HG02981 (cell line): Measurements from ENCODE around the gene UGT1A4.

Source experiments
- ATAC-seq: cut with Tn5 transposase; IDR thresholded peaks from one replicate; pipeline ENCODE4 v1.9.1; 2021; ENCODE audit warnings: mild to moderate bottlenecking, moderate library complexity; ENCODE audit not compliant: unreplicated experiment

The UGT1A4 gene

GRCh38 chr2:233779722-233780121 lies 61.2 kb downstream of the UGT1A4 start:
- ATAC-seq, result no peak

DNA sequence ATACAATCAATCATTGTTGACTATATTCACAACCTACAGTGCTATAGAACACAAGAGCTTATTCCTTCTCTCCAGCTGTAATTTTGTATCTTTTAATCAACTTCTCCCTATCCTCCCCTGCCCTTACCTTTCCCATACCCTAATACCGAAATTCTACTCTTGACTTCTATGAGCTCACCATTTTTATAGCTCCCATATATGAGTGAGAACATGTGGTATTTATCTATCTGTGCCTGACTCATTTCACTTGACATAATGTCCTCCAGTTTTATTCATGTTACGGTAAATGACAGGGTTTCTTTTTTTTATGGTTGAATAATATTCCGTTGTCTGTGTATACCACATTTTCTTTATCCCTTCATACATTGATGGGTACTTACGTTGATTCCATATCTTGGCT lies 62.2 kb downstream of the UGT1A4 start:
- no peak for ATAC-seq

DNA sequence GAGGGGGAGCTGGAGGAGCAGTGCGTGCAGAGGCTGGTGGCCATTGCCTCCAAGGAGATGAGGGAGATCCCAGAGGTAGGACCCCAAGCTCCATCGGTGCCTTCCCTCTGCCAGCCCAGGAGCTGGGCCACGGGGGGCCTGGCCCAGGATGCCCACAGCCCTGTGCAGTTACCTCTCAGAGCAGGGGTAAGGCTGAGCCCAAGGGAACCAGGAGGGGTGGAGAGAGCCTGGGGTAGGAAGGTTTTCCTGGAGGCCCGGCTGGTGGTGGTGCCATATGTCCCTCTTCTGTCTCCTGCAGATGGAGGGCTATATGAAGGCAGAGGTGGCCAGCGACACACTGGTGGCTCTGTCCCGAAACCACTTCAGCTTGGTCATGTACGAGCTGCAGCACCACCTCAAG lies 71.0 kb downstream of the UGT1A4 start:
- no peak for ATAC-seq

DNA sequence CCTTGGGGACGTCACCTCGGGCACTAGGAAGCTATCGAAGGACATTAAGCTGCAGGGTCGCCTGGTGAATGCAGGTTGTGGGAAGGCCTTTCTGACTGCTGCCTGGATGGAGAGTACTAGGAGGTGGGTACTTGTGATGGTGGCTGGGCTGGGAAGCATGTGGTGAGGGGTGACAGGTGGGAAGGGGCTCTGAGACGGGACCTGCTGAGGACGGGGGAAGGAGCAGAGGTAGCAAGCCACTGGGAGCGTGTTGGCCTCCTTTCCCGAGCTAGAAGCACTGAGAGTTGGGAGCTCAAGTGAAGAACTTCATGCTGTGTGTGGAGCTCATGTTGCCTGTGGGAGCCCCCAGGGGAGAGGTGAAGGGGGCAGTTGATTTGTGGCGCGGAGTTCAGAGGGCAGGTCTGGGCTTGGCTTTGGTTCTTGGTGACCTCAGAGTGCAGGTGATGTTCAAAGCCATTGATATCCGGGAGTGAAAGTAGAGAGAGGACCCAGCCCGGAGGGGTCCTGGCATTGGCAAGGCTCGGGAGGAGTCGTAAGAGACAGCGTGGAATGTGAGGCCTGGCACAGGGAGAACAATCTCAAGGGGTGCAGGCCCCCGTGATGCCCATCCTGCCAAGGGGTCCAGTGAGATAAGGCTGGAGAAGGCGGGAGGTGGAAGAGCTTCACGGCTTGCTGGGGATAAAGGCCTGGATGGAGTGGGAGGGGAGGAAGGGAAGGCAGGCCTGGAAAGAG lies 72.8 kb downstream of the UGT1A4 start:
- ATAC-seq, result no peak

- no peak for ATAC-seq
These were observed 73.4 kb downstream of the UGT1A4 start for GRCh38 chr2:233791883-233792329.

- no peak for ATAC-seq
These were observed 74.2 kb downstream of the UGT1A4 start for GRCh38 chr2:233792720-233793119.

- no peak for ATAC-seq
These were observed 75.1 kb downstream of the UGT1A4 start for GRCh38 chr2:233793465-233794127.

GRCh38 chr2:233794128-233794658 lies 75.7 kb downstream of the UGT1A4 start:
- ATAC-seq, result no peak

GRCh38 chr2:233795735-233796171 lies 77.2 kb downstream of the UGT1A4 start:
- ATAC-seq, result no peak

DNA sequence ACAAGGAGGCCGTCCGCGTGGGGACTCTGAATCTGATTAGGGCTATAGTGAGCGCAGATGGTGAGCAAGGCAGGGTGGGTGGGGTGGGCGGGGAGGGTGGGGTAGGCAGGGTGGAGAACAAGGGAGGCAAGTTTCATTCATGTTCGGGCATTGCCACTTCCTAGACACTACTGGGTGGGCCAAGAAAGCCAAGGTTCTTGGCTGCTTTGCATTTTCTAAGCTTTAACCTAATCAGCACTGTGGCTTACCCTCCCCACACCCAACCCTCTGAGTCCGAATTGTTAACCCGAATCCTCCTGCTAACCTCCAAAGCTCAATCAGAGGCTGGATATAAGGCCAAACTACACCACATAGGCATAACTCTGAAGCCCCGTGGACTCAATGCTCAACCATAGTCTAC lies 77.7 kb downstream of the UGT1A4 start:
- no peak for ATAC-seq

DNA sequence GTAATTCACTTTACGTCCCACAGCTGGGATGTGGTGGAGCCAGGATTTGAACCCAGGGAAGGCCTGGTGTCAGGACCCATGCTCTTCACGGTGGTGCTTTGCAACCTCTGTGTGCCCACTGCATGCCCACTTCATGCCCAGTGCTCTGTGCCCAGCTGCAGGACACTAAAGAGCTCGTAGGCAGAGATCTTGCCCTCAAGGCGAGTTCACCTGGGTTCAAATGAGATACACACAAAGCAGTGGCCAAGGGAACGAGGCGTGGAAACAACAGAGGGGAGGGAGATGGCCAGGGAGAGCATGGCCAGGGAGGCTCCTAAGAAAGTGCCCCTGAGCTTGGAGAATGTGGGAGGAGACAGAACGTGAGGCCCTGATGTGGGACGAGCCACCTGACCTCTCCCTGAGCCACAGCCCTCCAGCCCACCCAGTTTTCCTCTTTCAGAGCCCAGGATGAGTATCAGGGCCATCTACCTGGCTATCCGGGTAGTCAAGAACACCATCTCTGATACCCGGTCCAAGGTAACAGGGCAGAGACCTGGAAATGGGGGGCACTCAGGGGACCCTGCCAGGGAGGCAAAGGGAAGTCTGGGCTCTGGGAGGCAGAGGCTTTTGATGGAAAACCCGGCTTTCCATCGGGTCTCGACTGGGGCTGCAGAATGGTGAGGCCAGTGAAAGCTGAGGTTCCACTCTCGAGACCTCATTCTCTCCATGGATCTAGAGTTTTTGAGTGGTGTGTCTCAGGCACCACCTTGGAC lies 80.0 kb downstream of the UGT1A4 start:
- ATAC-seq, result no peak

- ATAC-seq, result no peak
These were observed 80.6 kb downstream of the UGT1A4 start for GRCh38 chr2:233799087-233799665.

- no peak for ATAC-seq
These were observed 81.2 kb downstream of the UGT1A4 start for GRCh38 chr2:233799716-233800115.

DNA sequence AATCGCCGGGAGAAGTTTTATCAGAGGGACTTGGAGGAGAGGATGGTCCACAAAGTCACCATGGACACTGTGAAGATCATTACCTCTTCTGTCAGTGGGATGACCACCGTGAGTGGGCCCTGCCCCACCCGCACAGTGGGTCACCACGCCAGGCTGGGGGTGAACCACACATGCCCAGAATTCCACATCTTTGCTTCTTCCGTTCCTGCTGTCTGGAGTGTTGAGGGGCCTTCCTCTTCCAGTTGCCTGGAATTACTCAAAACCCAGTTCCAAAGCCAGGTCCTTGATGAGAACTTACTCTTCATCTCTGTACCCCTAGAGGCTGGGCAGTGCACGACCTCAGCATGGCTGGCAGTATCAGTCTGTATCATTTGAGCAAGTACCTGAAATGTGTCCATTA lies 81.7 kb downstream of the UGT1A4 start:
- no peak for ATAC-seq

- no peak for ATAC-seq
These were observed 83.0 kb downstream of the UGT1A4 start for GRCh38 chr2:233801357-233802131.

DNA sequence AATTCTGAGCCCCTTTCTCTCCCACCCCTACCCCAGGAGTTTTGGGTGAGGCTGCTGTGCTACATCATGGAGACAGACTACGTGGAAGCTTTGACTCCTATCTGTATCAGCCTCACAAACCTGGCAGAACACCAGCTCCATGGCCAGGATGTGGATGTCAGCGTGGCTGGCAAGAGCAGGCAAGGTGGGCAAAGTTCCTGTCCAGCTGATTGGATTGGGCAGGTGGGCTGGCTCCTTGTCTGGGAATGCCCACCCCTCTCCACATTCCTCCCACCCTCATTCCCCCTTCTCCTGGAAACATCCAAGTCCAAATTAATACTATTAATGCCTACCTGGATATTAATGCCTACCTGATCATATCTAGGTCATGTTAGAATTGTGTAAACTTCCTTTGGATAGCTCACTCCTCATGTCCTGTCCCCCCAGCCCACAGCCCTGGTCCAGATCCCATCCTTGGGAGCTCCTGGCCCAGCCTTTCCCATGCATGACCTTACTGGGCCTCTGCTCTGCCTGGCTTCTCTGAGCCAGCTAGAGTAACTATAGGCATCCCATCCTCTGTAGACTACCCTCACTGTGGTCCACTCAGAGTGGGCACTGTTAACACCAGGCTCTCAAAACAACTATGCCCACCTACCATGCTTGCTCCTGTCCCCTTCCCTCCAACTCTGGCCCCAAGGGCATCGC lies 83.7 kb downstream of the UGT1A4 start:
- no peak for ATAC-seq

DNA sequence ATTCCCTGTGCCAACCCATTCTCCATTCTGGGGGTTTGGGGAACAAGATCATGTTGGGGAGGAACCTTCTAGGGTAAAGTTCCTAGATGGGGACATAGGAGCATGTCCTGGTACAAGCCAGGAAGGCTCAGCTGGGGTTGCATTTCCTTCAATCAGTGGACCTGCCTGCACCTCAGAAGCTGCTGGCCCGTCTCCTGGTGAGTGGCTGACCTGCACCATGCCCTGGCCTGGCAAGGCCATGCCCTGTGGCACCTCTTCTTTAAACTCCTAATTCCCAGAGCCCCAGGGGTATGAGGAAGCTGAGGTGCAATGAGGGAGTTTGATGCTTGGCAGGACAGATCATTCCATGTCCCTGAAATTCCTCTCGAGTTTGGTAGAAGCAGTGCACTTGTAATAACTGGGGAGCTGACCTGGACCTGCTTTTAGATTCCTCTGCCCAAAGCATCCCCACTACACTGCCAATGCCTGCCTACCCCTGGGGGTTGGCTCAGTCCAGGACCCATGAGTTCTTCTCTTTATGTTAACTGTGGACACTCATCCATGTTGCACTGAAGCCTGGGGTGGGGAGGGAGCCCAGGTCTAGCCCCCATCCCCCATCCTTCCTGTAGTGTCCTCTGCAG lies 84.9 kb downstream of the UGT1A4 start:
- ATAC-seq, result no peak

GRCh38 chr2:233803994-233804393 lies 85.5 kb downstream of the UGT1A4 start:
- no peak for ATAC-seq

DNA sequence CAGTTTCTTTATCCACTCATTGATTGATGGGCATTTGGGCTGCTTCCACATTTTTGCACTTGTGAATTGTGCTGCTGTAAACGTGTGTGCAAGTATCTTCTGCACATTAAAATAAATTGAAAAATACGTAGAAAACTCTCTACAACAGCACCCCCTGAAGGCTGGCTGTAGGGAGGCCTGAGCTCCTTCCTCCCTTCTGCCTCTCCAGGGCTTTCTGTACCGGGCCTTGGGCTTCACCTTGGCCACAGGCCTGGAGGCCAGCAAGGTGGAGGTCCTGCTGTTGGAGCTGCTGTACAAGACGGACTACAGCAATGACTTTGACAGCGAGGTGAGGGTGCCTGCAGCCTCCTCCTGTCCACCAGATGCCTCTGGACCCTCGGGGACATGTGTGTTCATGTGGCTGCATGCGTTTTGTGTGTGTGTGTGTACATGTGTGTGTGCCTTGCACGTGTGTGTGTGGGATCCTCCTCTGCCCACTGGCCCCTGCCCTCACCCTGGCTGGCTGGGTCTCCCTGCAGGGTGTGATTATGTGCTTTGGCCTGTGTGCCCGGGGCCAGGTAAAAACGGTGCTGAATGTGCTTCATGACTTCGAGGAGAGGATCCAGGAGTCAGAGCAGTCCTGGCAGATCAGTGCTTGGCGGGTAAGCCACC lies 88.8 kb downstream of the UGT1A4 start:
- ATAC-seq, result no peak
